SU-DHL-6 (cell line): Measurements from ENCODE around the gene TSTD1.
"Not testable (repeated sequence)": the region's sequence is repeated elsewhere in the genome, so short reads cannot be mapped to it uniquely, and the experiment has no call there.

Source experiments
- H2AFZ ChIP-seq: fragments of 200-600 bp; sonication (generic); 2 replicates; pipeline ENCODE4 v1.6.1; 2014; ENCODE audit warnings: low read depth, mild to moderate bottlenecking, moderate library complexity, mixed read lengths, antibody characterized with exemption, low read length; ENCODE audit not compliant: severe bottlenecking
- H3F3A ChIP-seq: fragments of 200-600 bp; shearing (Covaris generic); 2 replicates; pipeline ENCODE4 v1.6.0; 2016; ENCODE audit warnings: antibody characterized with exemption, mild to moderate bottlenecking; ENCODE audit not compliant: insufficient read depth
- H3K27ac ChIP-seq: fragments of 200-600 bp; sonication (generic); 2 replicates; pipeline ENCODE4 v1.5.1; 2016; ENCODE audit warnings: low read depth, mild to moderate bottlenecking, low read length, moderate library complexity, mixed read lengths
- H3K27me3 ChIP-seq: fragments of 200-600 bp; sonication (generic), shearing (Covaris generic); 2 replicates; pipeline ENCODE4 v1.6.0; 2014; ENCODE audit warnings: mild to moderate bottlenecking, low read length
- H3K36me3 ChIP-seq: fragments of 200-600 bp; sonication (generic); 2 replicates; pipeline ENCODE4 v1.6.1; 2014; ENCODE audit warnings: mild to moderate bottlenecking, low read length, mixed read lengths
- H3K4me2 ChIP-seq: fragments of 300-600, 200-600 bp; shearing (Covaris generic), sonication (generic); 2 replicates; pipeline ENCODE4 v1.6.0; 2014; ENCODE audit warnings: low read length, low read depth, mild to moderate bottlenecking; ENCODE audit not compliant: poor library complexity, severe bottlenecking
- H3K4me3 ChIP-seq: fragments of 200-600 bp; sonication (generic); 2 replicates; pipeline ENCODE4 v1.5.1; 2014; ENCODE audit warnings: antibody characterized with exemption, low read length, mild to moderate bottlenecking, mixed read lengths; ENCODE audit not compliant: insufficient read depth, poor library complexity, severe bottlenecking
- H3K79me2 ChIP-seq: fragments of 200-600 bp; sonication (generic); 2 replicates; pipeline ENCODE4 v1.6.1; 2014; ENCODE audit warnings: mild to moderate bottlenecking, low read length, moderate library complexity; ENCODE audit not compliant: insufficient read depth
- H3K9ac ChIP-seq: fragments of 200-600 bp; sonication (generic); 2 replicates; pipeline ENCODE4 v1.7.0; 2014; ENCODE audit warnings: mild to moderate bottlenecking, low read length
- H3K9me2 ChIP-seq: fragments of 200-600 bp; sonication (generic); replicated peaks from 2 replicates; pipeline ENCODE4 v1.6.1; 2014; ENCODE audit warnings: low read length; ENCODE audit not compliant: insufficient read depth
- H3K9me3 ChIP-seq: fragments of 200-600 bp; sonication (generic); 2 replicates; pipeline ENCODE4 v1.6.1; 2014; ENCODE audit warnings: low read length, mixed read lengths; ENCODE audit not compliant: insufficient read depth
- H4K20me1 ChIP-seq: fragments of 200-600 bp; sonication (generic); 2 replicates; pipeline ENCODE4 v1.6.1; 2014; ENCODE audit warnings: low read depth, mild to moderate bottlenecking, antibody characterized with exemption, low read length, moderate library complexity, mixed read lengths
- EZH2phosphoT487 ChIP-seq: fragments of 200-600 bp; sonication (generic), shearing (Covaris generic); conservative IDR thresholded peaks from 2 replicates; pipeline ENCODE4 v1.6.1; 2018; ENCODE audit warnings: mild to moderate bottlenecking, antibody characterized with exemption, low read length, moderate library complexity, mixed read lengths
- TF ChIP-seq, protein P1 (sequence below): fragments of 200-600 bp; sonication (generic); IDR thresholded peaks from one replicate; pipeline ENCODE4 v1.5.1; 2017; ENCODE audit warnings: antibody characterized with exemption, mild to moderate bottlenecking, low read length, moderate library complexity; ENCODE audit not compliant: insufficient read depth, poor library complexity, severe bottlenecking

The TSTD1 gene

DNA sequence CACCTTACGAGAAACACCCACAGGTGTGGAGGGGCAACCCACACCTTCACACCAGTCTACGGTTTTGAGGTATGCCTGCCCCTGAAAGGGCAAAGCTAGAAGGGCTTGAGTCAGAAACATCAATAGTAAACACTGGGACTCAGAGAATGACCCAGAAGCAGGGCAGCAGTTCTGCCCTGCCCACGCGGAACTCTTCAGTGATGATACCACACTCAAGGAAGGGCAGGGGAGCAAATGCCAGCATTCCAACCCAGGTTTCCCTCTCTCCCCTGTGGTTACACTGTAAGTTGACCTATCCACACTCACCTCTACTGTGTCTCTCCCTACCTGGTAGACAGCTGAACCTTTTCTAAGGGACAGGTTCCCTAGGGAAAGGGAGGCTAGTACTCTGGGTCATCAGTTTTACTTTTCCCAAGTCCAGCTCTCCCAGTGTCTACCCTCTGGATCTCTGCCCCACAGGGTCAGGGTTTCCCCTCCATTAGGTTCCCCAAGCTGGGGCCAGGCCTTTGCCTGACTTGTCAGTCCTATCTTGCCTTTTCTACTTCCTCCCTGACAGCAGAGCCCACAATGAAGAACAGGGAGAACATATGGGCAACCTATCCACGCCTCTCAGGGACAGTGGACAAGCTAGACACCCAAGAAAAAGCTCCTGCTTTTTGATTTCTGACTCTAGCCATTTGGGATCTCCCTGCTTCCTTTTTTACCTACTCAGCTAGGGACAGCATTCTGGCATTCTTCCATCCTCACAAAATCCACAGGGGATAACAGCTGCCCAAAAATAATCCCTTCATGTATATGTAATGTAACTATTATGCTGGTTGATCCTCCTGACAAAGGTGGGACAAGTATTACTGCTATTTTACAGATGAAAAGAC lies 20.8 kb downstream of the TSTD1 start:
- no peak overlapping the region for H3K27ac ChIP-seq

DNA sequence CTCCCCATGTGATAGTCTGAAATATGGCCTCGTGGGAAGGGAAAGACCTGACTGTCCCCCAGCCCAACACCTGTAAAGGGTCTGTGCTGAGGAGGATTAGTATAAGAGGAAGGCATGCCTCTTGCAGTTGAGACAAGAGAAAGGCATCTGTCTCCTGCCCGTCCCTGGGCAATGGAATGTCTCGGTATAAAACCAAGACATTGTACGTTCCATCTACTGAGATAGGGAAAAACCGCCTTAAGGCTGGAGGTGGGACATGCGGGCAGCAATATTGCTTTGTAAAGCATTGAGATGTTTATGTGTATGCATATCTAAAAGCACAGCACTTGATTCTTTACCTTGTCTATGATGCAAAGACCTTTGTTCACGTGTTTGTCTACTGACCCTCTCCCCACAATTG lies 21.6 kb downstream of the TSTD1 start:
- not testable (repeated sequence) for H3K9me3 ChIP-seq, H2AFZ ChIP-seq, H3K9me2 ChIP-seq, H3K27me3 ChIP-seq, H3K27ac ChIP-seq, H3K9ac ChIP-seq, H4K20me1 ChIP-seq, H3K4me3 ChIP-seq, H3K36me3 ChIP-seq, H3K4me2 ChIP-seq, H3K79me2 ChIP-seq
- H3F3A ChIP-seq: peaks cover 17% of the 10 kb centered on the region

More for the DNA sequence above, 20.8 kb downstream of the TSTD1 start:
- Histone ChIP-seq H3K4me2 (no peak overlapping the region), H3K9me2 (no peaks in the 10 kb centered on the region), H4K20me1 (no peaks in the 10 kb centered on the region), H3K79me2 (no peaks in the 10 kb centered on the region), H3K4me3 (no peak overlapping the region), H3K9ac (no peak overlapping the region), H2AFZ (no peak overlapping the region), H3F3A (peaks cover 21% of the 10 kb centered on the region), H3K9me3 (no peaks in the 10 kb centered on the region), H3K36me3 (no peaks in the 10 kb centered on the region), H3K27me3 (0 out of 2 replicates have a peak, but pooled peaks cover 3% of the 10 kb centered on the region)
- no peak for TF ChIP-seq EZH2phosphoT487
- TF ChIP-seq, protein P1, sequence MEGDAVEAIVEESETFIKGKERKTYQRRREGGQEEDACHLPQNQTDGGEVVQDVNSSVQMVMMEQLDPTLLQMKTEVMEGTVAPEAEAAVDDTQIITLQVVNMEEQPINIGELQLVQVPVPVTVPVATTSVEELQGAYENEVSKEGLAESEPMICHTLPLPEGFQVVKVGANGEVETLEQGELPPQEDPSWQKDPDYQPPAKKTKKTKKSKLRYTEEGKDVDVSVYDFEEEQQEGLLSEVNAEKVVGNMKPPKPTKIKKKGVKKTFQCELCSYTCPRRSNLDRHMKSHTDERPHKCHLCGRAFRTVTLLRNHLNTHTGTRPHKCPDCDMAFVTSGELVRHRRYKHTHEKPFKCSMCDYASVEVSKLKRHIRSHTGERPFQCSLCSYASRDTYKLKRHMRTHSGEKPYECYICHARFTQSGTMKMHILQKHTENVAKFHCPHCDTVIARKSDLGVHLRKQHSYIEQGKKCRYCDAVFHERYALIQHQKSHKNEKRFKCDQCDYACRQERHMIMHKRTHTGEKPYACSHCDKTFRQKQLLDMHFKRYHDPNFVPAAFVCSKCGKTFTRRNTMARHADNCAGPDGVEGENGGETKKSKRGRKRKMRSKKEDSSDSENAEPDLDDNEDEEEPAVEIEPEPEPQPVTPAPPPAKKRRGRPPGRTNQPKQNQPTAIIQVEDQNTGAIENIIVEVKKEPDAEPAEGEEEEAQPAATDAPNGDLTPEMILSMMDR: no peak

- not testable (repeated sequence) for H4K20me1 ChIP-seq, H3K9ac ChIP-seq, H3K9me3 ChIP-seq, H3K27me3 ChIP-seq, H3K4me3 ChIP-seq, H3K36me3 ChIP-seq, H2AFZ ChIP-seq, H3K79me2 ChIP-seq, H3K27ac ChIP-seq, H3K9me2 ChIP-seq, H3K4me2 ChIP-seq
- peaks cover 12% of the 10 kb centered on the region; the same call in 1 of the 2 replicates for H3F3A ChIP-seq
Observed at GRCh38 chr1:161016683-161017082, 22.1 kb downstream of the TSTD1 start.

DNA sequence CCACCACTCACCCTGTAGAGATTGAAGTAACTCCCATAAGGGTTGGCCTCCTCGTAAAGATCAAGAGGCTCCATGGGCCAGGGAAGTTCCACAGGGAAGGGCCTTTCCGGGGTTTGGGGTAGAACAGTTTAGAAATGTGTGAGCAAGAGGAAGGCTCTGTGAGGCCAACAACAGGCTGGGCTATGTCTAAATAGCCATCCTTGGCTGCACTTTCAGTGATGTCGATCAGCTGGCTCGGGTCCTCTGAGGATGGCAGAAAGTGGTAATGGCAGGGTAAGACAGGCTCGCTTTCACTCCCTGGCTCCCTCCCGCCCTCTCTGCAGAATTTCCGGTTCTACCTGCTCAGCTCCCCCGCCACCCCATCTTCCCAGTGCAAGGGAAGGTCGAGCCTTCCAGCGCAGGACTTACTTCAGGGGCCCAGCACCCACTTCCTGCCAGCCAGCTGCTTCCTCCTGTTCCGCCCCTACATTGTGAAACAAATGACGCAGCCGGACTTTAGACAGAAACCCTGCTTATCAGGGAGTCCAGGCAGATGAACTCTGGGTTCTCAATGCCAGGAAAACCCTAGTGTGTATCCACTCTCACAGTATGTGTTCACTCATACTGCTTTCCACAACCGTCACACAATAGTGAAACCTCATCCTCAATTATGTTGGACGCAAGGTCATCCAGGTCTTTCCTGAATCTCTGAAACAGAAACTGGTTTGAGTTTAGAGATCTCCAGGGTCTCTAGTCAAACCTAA lies 25.1 kb downstream of the TSTD1 start:
- Histone ChIP-seq H3K36me3 (no peaks in the 10 kb centered on the region), H3K4me2 (peak overlapping the region; percentile 47), H2AFZ (peak overlapping the region; percentile 20), H3K27me3 (no peaks in the 10 kb centered on the region), H3K4me3 (peak overlapping the region; percentile 22), H3K9me3 (no peaks in the 10 kb centered on the region), H3K79me2 (no peaks in the 10 kb centered on the region; the same call in 1 of the 2 replicates), H3K27ac (peak overlapping the region; percentile 39; the same call in 1 of the 2 replicates), H3F3A (no peaks in the 10 kb centered on the region), H3K9me2 (no peaks in the 10 kb centered on the region), H4K20me1 (no peaks in the 10 kb centered on the region), H3K9ac (peak overlapping the region; percentile 17; the same call in 1 of the 2 replicates)
- TF ChIP-seq, protein P1: no peak
- no peak for TF ChIP-seq EZH2phosphoT487
